Lung (tissue), 12 donors: Measurements from ENCODE around the gene SETBP1. TPM values are rescaled to one million over a fixed set of nuclear protein-coding genes. Genes with fewer than 3 reads are reported as not detected.
A peak's percentile ranks its signal among the peaks of the same experiment; 100 is the strongest.

Experiments
- ATAC-seq: fragments of 200-7000 bp; cut with Tn5 transposase; one replicate; pipeline ENCODE4 v1.9.1; 2020; ENCODE audit warnings: moderate number of reproducible peaks; ENCODE audit not compliant: insufficient read depth, low FRiP score
- DNase-seq, 3 donors: peaks; one replicate each; pipeline ENCODE4 v3.0.0-alpha.2; 2013 to 2017
- H3K27ac ChIP-seq, 2 donors: one replicate each; pipeline ENCODE4 v1.5.1; 2013; ENCODE audit warnings: mild to moderate bottlenecking in 2 of 2, moderate library complexity in 2 of 2, control low read depth in 1 of 2, inconsistent platforms in 1 of 2, low read depth in 1 of 2, low read length in 1 of 2
- H3K27me3 ChIP-seq, 3 donors: one replicate each; pipeline ENCODE4 v1.5.1; 2013; ENCODE audit warnings: low read length in 2 of 3; ENCODE audit not compliant: control insufficient read depth in 3 of 3, insufficient read depth in 3 of 3
- H3K36me3 ChIP-seq, 4 donors: one replicate each; pipeline ENCODE4 v1.5.1; 2013; ENCODE audit warnings: low read length in 4 of 4, mild to moderate bottlenecking in 1 of 4, moderate library complexity in 1 of 4; ENCODE audit not compliant: control insufficient read depth in 4 of 4, insufficient read depth in 4 of 4
- H3K4me1 ChIP-seq, 5 donors: one replicate each; pipeline ENCODE4 v1.5.1; 2013; ENCODE audit warnings: low read length in 5 of 5, mild to moderate bottlenecking in 2 of 5, moderate library complexity in 1 of 5; ENCODE audit not compliant: control insufficient read depth in 5 of 5, insufficient read depth in 5 of 5
- H3K4me3 ChIP-seq: one replicate; pipeline ENCODE4 v1.5.1; 2013; ENCODE audit warnings: mild to moderate bottlenecking, control low read depth, moderate library complexity
- H3K9ac ChIP-seq, 2 donors: one replicate each; pipeline ENCODE4 v1.5.1; 2013; ENCODE audit warnings: low read length in 2 of 2, control low read depth in 1 of 2; ENCODE audit not compliant: insufficient read depth in 1 of 2
- H3K9me3 ChIP-seq, 4 donors: one replicate each; pipeline ENCODE4 v1.5.1; 2013; ENCODE audit warnings: low read length in 3 of 4, mild to moderate bottlenecking in 1 of 4, moderate library complexity in 1 of 4; ENCODE audit not compliant: control insufficient read depth in 4 of 4, insufficient read depth in 3 of 4
- WGBS, 2 donors: extraction: QIAGEN DNeasy Blood & Tissue Kit; methylation state at CpG; one replicate each; pipeline ENCODE4 v1.1.7; 2013; 5-methylcytosine and 5-hydroxymethylcytosine counted together
- polyA plus RNA-seq, 2 donors: library from polyadenylated mRNA; stranded (reverse); fragments of 200-250 nt; gene quantifications; one replicate each; pipeline ENCODE4 v1.2.1, GENCODE V29; 2013
- total RNA-seq, 2 donors: library from RNA; depleted of rRNA in 1 of 2; stranded (reverse); fragments of >200 nt in 1 of 2; gene quantifications; one replicate each; pipeline ENCODE4 v1.2.1, GENCODE V29; 2014 to 2021
- TF ChIP-seq, protein P1 (sequence below): IDR thresholded peaks from 2 replicates; pipeline ENCODE4 v1.5.1; 2012; ENCODE audit warnings: mild to moderate bottlenecking; ENCODE audit errors: control extremely low read depth, extremely low read depth
- donor health status: control.
- donor health status: control.
- donor health status: Bipolar disorder and iron deficiency.
- donor health status: healthy.
- donor health status: DM: yes; HTN: yes; CAD: no.

The SETBP1 gene
- total and polyA plus RNA-seq, 4 donors = 1.6 to 43.8 (median 16.6) TPM

DNA sequence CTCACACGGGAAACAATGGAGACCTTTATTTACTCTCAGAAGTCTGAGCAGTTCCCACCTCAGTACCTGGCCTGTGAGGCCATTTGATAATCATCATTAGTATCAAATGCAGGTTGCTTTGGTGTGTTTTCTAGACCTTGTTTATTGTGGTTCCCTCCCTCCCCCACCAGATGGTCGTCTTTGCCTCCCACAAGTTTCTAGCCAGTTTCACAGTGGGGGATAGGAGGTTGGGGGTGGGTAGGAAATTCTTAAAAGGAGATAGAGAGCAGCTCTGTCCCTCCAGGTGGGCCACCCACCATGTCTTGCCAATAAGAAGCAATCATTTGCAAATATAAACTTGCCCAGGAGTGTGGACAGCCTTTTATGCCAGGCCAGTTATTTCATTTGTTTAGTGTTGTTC, 31.3 kb downstream of the SETBP1 start:
- WGBS, 2 donors = 81 to 84% methylated on average over 2 of the region's 2 CpGs
- no peaks in the 10 kb centered on the region for H3K27me3 ChIP-seq
- TF ChIP-seq, protein P1, sequence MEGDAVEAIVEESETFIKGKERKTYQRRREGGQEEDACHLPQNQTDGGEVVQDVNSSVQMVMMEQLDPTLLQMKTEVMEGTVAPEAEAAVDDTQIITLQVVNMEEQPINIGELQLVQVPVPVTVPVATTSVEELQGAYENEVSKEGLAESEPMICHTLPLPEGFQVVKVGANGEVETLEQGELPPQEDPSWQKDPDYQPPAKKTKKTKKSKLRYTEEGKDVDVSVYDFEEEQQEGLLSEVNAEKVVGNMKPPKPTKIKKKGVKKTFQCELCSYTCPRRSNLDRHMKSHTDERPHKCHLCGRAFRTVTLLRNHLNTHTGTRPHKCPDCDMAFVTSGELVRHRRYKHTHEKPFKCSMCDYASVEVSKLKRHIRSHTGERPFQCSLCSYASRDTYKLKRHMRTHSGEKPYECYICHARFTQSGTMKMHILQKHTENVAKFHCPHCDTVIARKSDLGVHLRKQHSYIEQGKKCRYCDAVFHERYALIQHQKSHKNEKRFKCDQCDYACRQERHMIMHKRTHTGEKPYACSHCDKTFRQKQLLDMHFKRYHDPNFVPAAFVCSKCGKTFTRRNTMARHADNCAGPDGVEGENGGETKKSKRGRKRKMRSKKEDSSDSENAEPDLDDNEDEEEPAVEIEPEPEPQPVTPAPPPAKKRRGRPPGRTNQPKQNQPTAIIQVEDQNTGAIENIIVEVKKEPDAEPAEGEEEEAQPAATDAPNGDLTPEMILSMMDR = no peak
- H3K9ac ChIP-seq = no peak overlapping the region
- no peak overlapping the region for H3K4me3 ChIP-seq
- H3K9me3 ChIP-seq = no peaks in the 10 kb centered on the region
- peaks cover 0 to 36% (median 10%) of the 10 kb centered on the region in 5 donors for H3K4me1 ChIP-seq
- peaks cover 0 to 18% (median 8%) of the 10 kb centered on the region in 4 donors for H3K36me3 ChIP-seq
- H3K27ac ChIP-seq = no peak overlapping the region
- DNase-seq (no peak), ATAC-seq (no peak)

DNA sequence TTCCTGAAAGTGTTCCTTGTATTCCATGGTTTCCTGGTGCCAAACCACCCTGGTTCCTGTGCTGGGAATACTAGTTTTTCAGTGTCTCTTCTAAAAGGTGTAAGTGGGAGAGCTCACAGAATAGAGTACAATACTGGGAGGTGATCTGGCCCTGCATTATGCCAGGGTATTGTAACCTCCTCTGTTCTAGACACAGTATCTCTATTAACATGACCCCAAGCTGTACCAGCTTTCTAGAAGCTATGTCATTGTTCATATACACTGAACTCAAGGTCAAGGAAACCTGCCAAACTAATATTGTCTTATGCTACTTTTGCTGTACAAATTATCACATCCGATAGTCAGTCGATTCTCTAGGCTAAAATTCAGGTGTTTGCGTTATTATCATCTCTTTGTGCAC, 32.7 kb downstream of the SETBP1 start:
- Histone ChIP-seq H3K4me1 (peaks cover 0 to 29% (median 7%) of the 10 kb centered on the region in 5 donors), H3K4me3 (no peak overlapping the region), H3K9me3 (no peaks in the 10 kb centered on the region), H3K27ac (no peak overlapping the region), H3K36me3 (peaks cover 0 to 15% (median 7%) of the 10 kb centered on the region in 4 donors), H3K27me3 (no peaks in the 10 kb centered on the region), H3K9ac (no peak overlapping the region)
- ATAC-seq = no peak
- TF ChIP-seq, protein P1 = no peak
- DNase-seq = no peak
- 97% methylated on average over 3 of the region's 3 CpGs for WGBS, 2 donors

DNA sequence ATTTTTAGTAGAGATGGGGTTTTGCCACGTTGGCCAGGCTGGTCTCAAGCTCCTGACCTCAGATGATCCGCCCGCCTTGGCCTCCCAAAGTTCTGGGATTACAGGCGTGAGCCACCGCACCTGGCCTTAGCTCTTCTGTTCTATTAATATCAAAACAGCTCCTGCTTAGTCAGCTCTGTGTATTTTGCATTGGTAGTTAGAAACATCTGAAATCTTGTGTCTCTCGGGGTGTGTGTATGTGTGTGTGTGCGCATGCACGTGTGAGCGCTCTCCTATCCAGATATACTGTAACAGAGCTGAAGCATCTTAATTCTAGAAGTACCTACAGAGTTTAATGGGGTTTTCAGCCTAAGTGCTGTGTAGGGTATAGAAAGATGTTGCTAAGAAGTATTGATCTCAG, 33.7 kb downstream of the SETBP1 start:
- TF ChIP-seq, protein P1 = no peak
- no peak for ATAC-seq

DNA sequence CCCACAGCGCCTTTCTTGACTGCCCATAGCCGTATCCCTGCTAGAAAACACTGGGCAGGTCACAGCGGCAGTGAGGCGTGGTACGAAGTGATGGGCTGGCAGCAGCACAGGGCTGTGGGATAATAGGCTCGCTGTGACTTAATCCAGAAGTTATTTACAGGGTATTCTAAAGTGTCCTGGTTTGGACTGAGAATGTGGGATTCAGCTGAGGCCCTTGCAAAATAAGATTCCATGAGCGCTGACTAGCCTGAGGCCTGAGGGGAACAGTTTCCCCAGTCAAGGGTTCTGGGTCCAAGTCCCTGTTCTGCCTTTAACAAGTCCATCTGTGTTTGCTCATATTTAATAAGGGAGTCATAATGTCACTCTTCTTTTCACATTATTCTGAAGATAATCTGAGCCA, 34.6 kb downstream of the SETBP1 start:
- 80 to 83% methylated on average over 7 of the region's 7 CpGs for WGBS, 2 donors
- Histone ChIP-seq H3K27ac (no peak overlapping the region), H3K27me3 (no peaks in the 10 kb centered on the region), H3K4me1 (peaks cover 0 to 14% (median 5%) of the 10 kb centered on the region in 5 donors), H3K9ac (no peak overlapping the region), H3K36me3 (peaks cover 0 to 17% (median 7%) of the 10 kb centered on the region in 4 donors), H3K4me3 (no peak overlapping the region), H3K9me3 (no peaks in the 10 kb centered on the region)
- DNase-seq (no peak), ATAC-seq (peak; percentile 53)
- TF ChIP-seq, protein P1 = no peak

More for the DNA sequence above, 33.7 kb downstream of the SETBP1 start:
- 95 to 96% methylated on average over 9 of the region's 9 CpGs for WGBS, 2 donors
- DNase-seq = no peak
- no peak overlapping the region for H3K27ac ChIP-seq
- no peak overlapping the region for H3K9ac ChIP-seq
- peaks cover 0 to 20% (median 6%) of the 10 kb centered on the region in 5 donors for H3K4me1 ChIP-seq
- peaks cover 0 to 15% (median 7%) of the 10 kb centered on the region in 4 donors for H3K36me3 ChIP-seq
- no peaks in the 10 kb centered on the region for H3K9me3 ChIP-seq
- no peak overlapping the region for H3K4me3 ChIP-seq
- no peaks in the 10 kb centered on the region for H3K27me3 ChIP-seq
